Myometrial cell (primary cell): ENCODE measurements around the gene FSTL3. TPM values are rescaled to one million over a fixed set of nuclear protein-coding genes. Genes with fewer than 3 reads are reported as not detected.

Source experiments
- total RNA-seq: library from RNA; depleted of rRNA; stranded (reverse); fragments of >200 nt; gene quantifications from 2 replicates; pipeline ENCODE4 v1.2.3, GENCODE V29; 2015

Gene FSTL3
- total RNA-seq: 68.0 and 111 TPM in 2 replicates

GRCh38 chr19:676339-677105 is at the start of gene FSTL3:
Gene FSTL3, plus strand, starts transcription at chr19:676392. Its CDS starts 32 bp downstream, at chr19:676424.

GRCh38 chr19:633068-633785 is 43.0 kb upstream of the FSTL3 start, which contains the start of gene POLRMT:
Gene POLRMT, minus strand, starts transcription at chr19:633537. Its CDS starts 25 bp downstream, at chr19:633512.

GRCh38 chr19:639253-640160 is 36.7 kb upstream of the FSTL3 start, which contains the start of gene FGF22:
Gene FGF22, plus strand, starts transcription at chr19:639879. Its CDS starts 47 bp downstream, at chr19:639926.

GRCh38 chr19:662962-663681 is 13.1 kb upstream of the FSTL3 start, which contains the start of gene RNF126:
Gene RNF126, minus strand, starts transcription at chr19:663214. Its CDS starts 93 bp downstream, at chr19:663121.

GRCh38 chr19:695352-695949 is 19.3 kb downstream of the FSTL3 start, which contains the start of gene PRSS57:
Gene PRSS57, minus strand, starts transcription at chr19:695452. Its CDS starts 22 bp downstream, at chr19:695430.

GRCh38 chr19:708154-709143 is 32.3 kb downstream of the FSTL3 start, which contains the start of gene PALM:
Gene PALM, plus strand, starts transcription at chr19:708935. Its CDS starts 212 bp downstream, at chr19:709147.

Other genes starting within 250 kb of the FSTL3 start
- gene SHC2, start 215.4 kb upstream of the FSTL3 start, total RNA-seq: under 0.01 TPM in 1 of 2 replicates, not detected in the other
- 0.18 TPM in 1 of 2 replicates, not detected in the other for gene MADCAM1, start 179.9 kb upstream of the FSTL3 start, total RNA-seq
- 36.0 and 58.5 TPM in 2 replicates for gene TPGS1, start 168.9 kb upstream of the FSTL3 start, total RNA-seq
- 49.8 and 59.4 TPM in 2 replicates for gene CDC34, start 144.6 kb upstream of the FSTL3 start, total RNA-seq
- gene GZMM, start 132.3 kb upstream of the FSTL3 start, total RNA-seq: not detected in 2 replicates
- gene BSG, start 103.8 kb upstream of the FSTL3 start, total RNA-seq: 709 and 859 TPM in 2 replicates
- 1.2 TPM in 2 replicates for gene HCN2, start 86.5 kb upstream of the FSTL3 start, total RNA-seq
- gene POLRMT, start 42.9 kb upstream of the FSTL3 start, total RNA-seq: 33.4 and 34.7 TPM in 2 replicates
- not detected in 2 replicates for gene FGF22, start 36.5 kb upstream of the FSTL3 start, total RNA-seq
- 65.7 and 83.5 TPM in 2 replicates for gene RNF126, start 13.2 kb upstream of the FSTL3 start, total RNA-seq
- gene PRSS57, start 19.1 kb downstream of the FSTL3 start, total RNA-seq: not detected in 2 replicates
- gene PALM, start 32.5 kb downstream of the FSTL3 start, total RNA-seq: 0.35 and 6.3 TPM in 2 replicates
- gene MISP, start 74.7 kb downstream of the FSTL3 start, total RNA-seq: 0.86 TPM in 1 of 2 replicates, not detected in the other
- gene PTBP1, start 121.1 kb downstream of the FSTL3 start, total RNA-seq: 250 and 351 TPM in 2 replicates
- gene PLPPR3, start 145.6 kb downstream of the FSTL3 start, total RNA-seq: 0.35 and 0.58 TPM in 2 replicates
- not detected in 2 replicates for gene AZU1, start 151.4 kb downstream of the FSTL3 start, total RNA-seq
- not detected in 2 replicates for gene PRTN3, start 164.6 kb downstream of the FSTL3 start, total RNA-seq
- gene ELANE, start 175.9 kb downstream of the FSTL3 start, total RNA-seq: not detected in 2 replicates
- 2.0 and 5.7 TPM in 2 replicates for gene CFD, start 183.3 kb downstream of the FSTL3 start, total RNA-seq
- gene MED16, start 216.8 kb downstream of the FSTL3 start, total RNA-seq: 35.4 and 44.7 TPM in 2 replicates
- gene RNU6-9, start 217.1 kb downstream of the FSTL3 start, total RNA-seq: not detected in 2 replicates
- 34.7 and 66.6 TPM in 2 replicates for gene R3HDM4, start 236.8 kb downstream of the FSTL3 start, total RNA-seq
- gene KISS1R, start 240.9 kb downstream of the FSTL3 start, total RNA-seq: 0.18 TPM in 1 of 2 replicates, not detected in the other
- gene ARID3A, start 249.6 kb downstream of the FSTL3 start, total RNA-seq: 11.7 and 15.3 TPM in 2 replicates